Cardiac septum (tissue), 1 donor: ENCODE results near the gene ATMIN. TPM values are rescaled to one million over a fixed set of nuclear protein-coding genes. Genes with fewer than 3 reads are reported as not detected.

Experiments used
- DNase-seq: peaks from one replicate; pipeline ENCODE4 v3.0.0-alpha.2; 2020; ENCODE audit warnings: low spot score
- intact Hi-C: fragments of 100-400 bp; cut with DNase I; formaldehyde crosslinking; loops from one replicate; pipeline ENCODE4 v1.14.0; 2022
- long read RNA-seq: library from polyadenylated mRNA; unstranded; transcript quantifications from one replicate; pipeline ENCODE4 v2.0.0, GENCODE V29; 2021
- total RNA-seq: library from RNA; stranded (reverse); fragmentation: NEBNext Ultra II Directional; extraction: Animal tissue kit (Norgen Biotek cat#: 25700); gene quantifications from one replicate; pipeline ENCODE4 v1.2.1, GENCODE V29; 2021
- donor health status: DM: no; HTN: no; CAD: no.

ATMIN gene
- 26.0 TPM for total RNA-seq
- long read RNA-seq, full-length matches to known transcripts: 76 of 85 reads
- long read RNA-seq, partial matches to known transcripts: 0 of 85 reads
- long read RNA-seq, other reads (novel, unspliced or antisense): 9 of 85 reads

DNA sequence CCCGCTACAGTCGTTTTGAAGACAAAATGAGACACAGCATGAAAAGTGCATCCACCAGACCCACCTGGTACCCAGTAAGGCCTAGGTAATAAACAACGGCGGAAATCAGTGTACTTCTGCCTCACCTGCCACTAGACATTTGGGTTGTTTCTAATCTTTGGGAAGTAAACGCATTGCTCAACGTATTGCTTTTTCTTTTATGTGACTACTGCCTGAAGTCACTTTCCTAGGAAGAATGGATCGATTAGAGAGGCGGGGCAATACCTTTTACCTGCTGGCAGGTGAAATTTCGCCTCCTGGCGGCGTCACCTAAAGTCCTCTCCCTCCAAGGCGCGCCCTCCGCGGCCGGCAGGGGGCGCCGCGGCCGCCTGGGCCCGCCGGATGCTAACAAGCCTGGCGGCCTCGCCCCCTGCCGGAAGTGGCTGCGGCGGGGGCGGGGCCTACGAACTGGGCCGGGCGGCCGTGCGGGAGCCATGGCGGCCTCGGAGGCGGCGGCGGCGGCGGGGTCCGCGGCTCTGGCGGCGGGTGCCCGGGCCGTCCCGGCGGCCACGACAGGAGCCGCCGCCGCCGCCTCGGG lies at the start of gene ATMIN:
ATMIN (plus strand) TSS at position 445 of the 577 bp plus-strand sequence; CDS start at position 474, 29 bp downstream.
- intact Hi-C loops: loop anchor here (1.0 to 5.0 kb wide), 4 partner anchors 27 to 147 kb away; partner anchors contain the start of genes C16orf46 and GCSH
- DNase-seq: peak; percentile 92

DNA sequence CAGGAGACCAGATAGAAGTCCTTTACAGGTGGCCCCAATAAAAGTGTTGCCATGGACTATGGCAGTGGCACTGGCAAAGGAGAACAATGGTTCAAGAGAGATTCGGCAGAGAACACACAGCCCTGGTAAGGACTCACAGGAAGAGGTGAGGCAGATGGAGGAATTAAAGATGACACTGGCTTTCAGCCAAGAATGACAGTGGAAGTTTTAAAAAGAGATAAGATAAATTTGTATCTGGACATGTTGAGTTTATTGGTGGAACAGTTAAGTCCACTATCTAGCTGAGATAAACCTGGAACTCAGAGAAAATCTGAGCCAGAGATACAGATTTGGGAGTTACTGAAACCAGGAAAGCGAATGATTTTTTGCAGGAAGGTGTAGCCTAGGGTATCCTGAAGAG lies 49.1 kb upstream of the ATMIN start:
- intact Hi-C loops: no loop called here
- DNase-seq: no peak

DNA sequence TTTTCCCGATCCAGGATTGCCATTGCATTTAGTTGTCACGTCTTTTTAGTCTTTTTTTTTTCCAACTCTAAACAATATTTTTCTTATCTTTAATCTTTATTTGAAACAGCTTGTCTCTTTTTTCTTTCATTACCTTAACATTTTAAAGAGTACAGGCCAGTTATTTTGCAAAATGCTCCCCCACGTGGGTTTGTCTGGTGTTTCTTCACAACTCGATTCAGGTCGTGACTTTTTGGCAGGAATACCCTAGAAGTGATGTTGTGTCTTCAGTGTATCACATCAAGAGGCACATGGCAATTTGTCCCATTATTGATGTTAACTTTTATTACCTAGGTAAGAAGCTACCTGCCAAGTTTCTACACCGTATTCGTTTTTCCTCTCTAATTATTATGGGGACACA lies 46.9 kb upstream of the ATMIN start:
- DNase-seq: no peak
- intact Hi-C loops: no loop called here

- DNase-seq: no peak
- intact Hi-C loops: no loop called here
Measured at GRCh38 chr16:80989801-80990200, 45.8 kb upstream of the ATMIN start.

- DNase-seq: no peak
- intact Hi-C loops: no loop called here
Measured at GRCh38 chr16:80990577-80990976, 45.1 kb upstream of the ATMIN start.

DNA sequence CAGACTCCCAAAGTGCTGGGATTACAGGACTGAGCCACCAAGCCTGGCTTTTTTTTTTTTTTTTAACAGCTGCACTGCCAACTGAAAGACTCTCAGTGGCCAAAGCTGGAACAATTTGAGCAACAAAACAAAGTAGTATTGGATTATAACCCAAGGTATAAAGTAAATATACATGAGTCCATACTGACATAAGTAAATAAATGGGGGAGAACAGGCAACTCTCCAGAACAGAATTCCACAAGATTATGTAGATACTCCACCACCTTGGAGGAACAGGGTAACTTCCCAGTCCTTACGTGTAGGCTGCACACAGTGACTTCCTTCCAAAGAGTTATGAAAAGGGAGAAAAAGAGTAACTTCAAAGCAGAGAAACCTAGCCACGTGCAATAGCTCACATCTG lies 44.7 kb upstream of the ATMIN start:
- DNase-seq: no peak
- intact Hi-C loops: no loop called here

- no peak for DNase-seq
- intact Hi-C loops: no loop called here
Measured at GRCh38 chr16:80991792-80992430, 43.7 kb upstream of the ATMIN start.

DNA sequence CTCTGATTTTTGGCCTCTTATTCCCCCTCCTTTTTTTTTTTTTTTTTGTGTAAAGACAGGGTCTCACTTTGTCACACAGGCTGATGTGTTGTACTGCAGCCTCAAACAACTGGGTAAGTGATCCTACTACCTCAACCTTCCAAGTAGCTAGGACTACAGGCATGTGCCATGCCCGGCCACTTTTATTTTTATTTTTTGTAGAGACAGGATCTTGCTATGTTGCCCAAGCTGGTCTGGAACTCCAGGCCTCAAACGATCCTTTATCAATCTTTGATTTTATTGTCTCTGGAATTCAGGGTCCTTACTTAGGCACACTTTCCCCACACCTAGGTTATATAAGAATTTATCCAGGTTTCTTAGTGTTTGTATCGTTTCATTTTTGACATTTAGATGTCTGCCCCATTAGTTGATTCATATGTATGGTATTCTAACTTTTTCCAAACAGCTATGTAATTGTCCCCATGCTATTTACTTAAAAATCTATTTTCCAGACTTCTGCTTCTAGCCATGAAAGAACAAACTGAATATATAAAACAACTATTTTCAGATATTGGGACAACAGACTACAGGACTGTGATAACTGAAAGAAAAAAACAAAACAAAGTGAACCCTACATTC lies 42.9 kb upstream of the ATMIN start:
- no peak for DNase-seq
- intact Hi-C loops: no loop called here

DNA sequence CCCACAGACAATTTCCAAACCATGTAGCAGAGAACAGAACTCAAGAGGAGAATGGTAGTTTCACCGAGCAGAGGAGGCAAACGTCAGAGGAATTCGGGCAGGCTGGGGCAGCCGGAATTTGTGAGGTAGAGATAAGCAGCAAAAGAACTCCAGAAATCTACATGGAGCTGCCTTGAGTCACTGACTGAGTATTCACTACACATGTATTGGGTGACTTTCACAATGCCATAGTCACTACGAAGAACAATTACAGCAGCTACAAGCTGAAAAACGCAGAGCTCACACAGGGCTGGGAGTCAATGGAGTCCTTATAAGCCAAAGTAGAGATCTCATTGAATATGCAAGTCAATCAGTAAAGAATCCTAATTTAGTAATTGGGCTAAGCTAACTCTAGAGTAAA lies 42.3 kb upstream of the ATMIN start:
- intact Hi-C loops: no loop called here

GRCh38 chr16:80993834-80994233 lies 41.8 kb upstream of the ATMIN start:
- no peak for DNase-seq
- intact Hi-C loops: no loop called here

More for the DNA sequence above, 42.3 kb upstream of the ATMIN start:
- DNase-seq: no peak

DNA sequence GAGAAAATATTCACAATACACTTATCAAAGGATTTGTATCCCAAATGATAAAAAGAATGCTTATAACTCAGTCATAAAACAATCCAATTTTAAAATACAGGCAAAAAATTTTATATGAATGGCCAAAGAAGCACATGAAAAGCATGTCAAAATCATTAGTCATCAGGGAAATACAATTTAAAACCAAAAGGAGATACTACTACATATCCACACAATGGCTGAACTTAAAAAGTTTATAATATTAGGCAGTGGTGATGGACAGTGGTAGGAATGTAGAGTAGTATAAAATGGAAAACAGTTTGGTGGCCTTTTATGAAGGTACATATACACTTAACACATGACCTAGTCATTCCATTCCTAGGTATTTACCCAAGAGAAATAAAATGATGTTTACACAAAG lies 41.2 kb upstream of the ATMIN start:
- no peak for DNase-seq

GRCh38 chr16:80996688-80997138 lies 38.9 kb upstream of the ATMIN start:
- DNase-seq: no peak
- intact Hi-C loops: no loop called here

More for the DNA sequence above, 41.2 kb upstream of the ATMIN start:
- intact Hi-C loops: no loop called here

- intact Hi-C loops: no loop called here
- no peak for DNase-seq
Measured at GRCh38 chr16:80997139-80997798, 38.4 kb upstream of the ATMIN start.

DNA sequence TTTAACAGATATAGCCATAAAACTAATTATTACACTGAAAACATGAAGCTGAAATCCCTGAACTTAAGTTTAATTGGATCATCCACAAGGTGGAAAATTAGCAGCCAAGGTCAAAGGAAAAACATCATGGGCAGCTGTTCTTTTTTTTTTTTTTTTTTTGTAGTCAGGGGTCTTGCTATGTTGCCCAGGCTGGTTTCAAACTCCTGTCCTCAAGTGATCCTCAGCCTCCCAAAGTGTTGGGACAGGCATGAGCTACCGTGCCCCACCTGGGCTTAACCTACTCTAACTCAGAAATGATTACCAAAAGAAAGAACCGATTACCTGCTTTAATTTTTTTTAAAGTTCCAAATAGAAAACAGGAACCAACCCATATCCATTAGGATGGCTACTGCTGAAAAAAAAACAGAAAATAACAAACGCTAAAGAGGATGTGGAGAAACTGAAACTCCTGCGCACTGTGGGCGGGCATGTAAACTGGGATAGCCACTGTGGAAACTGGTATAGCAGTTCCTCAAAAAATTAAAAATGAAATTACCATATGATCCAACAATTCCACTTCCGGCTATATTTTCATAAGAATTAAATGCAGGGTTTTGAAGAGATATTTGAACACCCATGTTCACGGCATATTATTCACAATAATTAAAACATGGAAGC lies 37.5 kb upstream of the ATMIN start:
- intact Hi-C loops: no loop called here
- DNase-seq: no peak

GRCh38 chr16:81000873-81001272 lies 34.8 kb upstream of the ATMIN start:
- no peak for DNase-seq
- intact Hi-C loops: loop anchor here (10.0 kb wide), 1 partner anchor 1164 kb away; no protein-coding TSS in a partner anchor

- intact Hi-C loops: loop anchor here (10.0 kb wide), 1 partner anchor 1163 kb away; no protein-coding TSS in a partner anchor
- DNase-seq: no peak
Measured at GRCh38 chr16:81001330-81001729, 34.3 kb upstream of the ATMIN start.

DNA sequence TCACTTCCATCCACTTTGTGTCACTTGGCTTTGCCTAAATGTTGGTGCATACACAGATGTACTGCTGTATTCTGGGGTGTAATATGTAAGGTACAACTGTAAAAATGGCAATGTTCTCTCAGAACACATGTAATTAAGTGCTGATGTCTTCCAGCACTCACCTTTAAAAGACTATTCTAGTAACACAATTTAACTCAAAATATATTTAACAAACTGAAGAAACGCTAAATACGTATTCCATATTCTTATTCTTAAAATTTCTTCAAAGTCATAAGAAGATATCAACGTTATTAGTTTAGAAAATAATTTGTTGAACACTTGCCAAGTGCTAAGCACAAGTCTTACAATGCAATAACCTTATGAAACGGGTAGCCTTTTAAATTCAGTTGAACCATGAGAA lies 32.6 kb upstream of the ATMIN start:
- intact Hi-C loops: loop anchor here (10.0 kb wide), 1 partner anchor 1162 kb away; no protein-coding TSS in a partner anchor
- DNase-seq: no peak

DNA sequence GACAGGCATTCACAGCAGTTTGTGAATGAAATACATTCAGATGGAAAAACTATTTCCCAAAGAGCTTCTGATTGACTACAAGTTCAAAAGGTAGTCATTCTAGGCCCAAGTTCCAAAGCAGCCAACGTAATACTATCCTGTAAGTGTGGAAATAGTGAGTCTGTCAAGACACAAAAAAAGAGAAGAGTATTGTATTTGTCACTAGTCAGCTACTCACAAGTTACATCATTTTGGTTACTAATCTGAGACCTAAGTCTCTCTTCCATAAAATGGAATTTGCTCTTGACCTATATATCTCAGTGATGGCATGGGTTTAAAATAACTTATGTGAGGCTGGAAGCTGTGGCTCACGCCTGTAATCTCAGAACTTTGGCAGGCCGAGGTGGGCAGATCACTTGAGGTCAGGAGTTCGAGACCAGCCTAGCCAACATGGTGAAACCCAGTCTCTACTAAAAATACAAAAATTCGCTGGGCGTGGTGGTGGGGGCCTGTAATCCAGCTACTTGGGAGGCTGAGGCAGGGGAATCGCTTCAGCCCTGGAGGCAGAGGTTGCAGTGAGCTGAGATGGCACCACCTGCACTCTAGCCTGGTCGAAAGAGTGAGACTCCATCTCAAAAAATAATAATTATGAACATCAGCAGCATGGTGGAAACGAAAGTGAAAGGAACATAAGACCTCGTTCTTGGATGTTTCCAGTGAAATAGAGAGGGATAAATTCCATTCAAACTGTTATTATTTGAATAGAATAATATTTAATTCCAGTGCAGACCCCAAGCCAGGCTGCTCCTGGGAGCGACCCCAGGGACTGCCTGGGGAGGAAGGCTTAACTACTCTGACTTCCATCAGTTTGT lies 31.8 kb upstream of the ATMIN start:
- DNase-seq: no peak
- intact Hi-C loops: loop anchor here (10.0 kb wide), 1 partner anchor 1161 kb away; no protein-coding TSS in a partner anchor
